TTC549 (cell line): ENCODE data around the gene POU1F1.
"Not testable (repeated sequence)": the region's sequence is repeated elsewhere in the genome, so short reads cannot be mapped to it uniquely, and the experiment has no call there.

Source experiments
- FAIRE-seq: peaks from 2 replicates; lab custom pipeline; 2012; peaks lifted over from hg19 to GRCh38; lab: Jason Lieb, UNC

The POU1F1 gene

GRCh38 chr3:87276484-87276883 is at the start of gene POU1F1:
Gene POU1F1 (minus strand): TSS chr3:87276584. CDS start chr3:87276462, 122 bp downstream.
- FAIRE-seq = no peak

GRCh38 chr3:87324609-87325008 is 48.2 kb upstream of the POU1F1 start:
- no peak for FAIRE-seq

- FAIRE-seq = no peak
These were observed 44.6 kb upstream of the POU1F1 start for GRCh38 chr3:87320756-87321626.

GRCh38 chr3:87318617-87319021 is 42.2 kb upstream of the POU1F1 start:
- no peak for FAIRE-seq

- no peak for FAIRE-seq
These were observed 41.4 kb upstream of the POU1F1 start for GRCh38 chr3:87317779-87318178.

- no peak for FAIRE-seq
These were observed 37.3 kb upstream of the POU1F1 start for GRCh38 chr3:87313641-87314040.

GRCh38 chr3:87311309-87311708 is 34.9 kb upstream of the POU1F1 start:
- no peak for FAIRE-seq

GRCh38 chr3:87309601-87310000 is 33.2 kb upstream of the POU1F1 start:
- no peak for FAIRE-seq

- FAIRE-seq = no peak
These were observed 31.4 kb upstream of the POU1F1 start for GRCh38 chr3:87307805-87308204.

- no peak for FAIRE-seq
These were observed 29.1 kb upstream of the POU1F1 start for GRCh38 chr3:87305517-87305916.

- FAIRE-seq = not testable (repeated sequence)
These were observed 28.6 kb upstream of the POU1F1 start for GRCh38 chr3:87305031-87305430.

GRCh38 chr3:87298111-87298718 is 21.8 kb upstream of the POU1F1 start:
- FAIRE-seq = peak; percentile 94

- no peak for FAIRE-seq
These were observed 12.1 kb upstream of the POU1F1 start for GRCh38 chr3:87288446-87288845.

GRCh38 chr3:87287011-87287410 is 10.6 kb upstream of the POU1F1 start:
- no peak for FAIRE-seq

- FAIRE-seq = no peak
These were observed 3.6 kb downstream of the POU1F1 start for GRCh38 chr3:87272718-87273341.

GRCh38 chr3:87270908-87271700 is 5.3 kb downstream of the POU1F1 start:
- FAIRE-seq = no peak

- no peak for FAIRE-seq
These were observed 6.7 kb downstream of the POU1F1 start for GRCh38 chr3:87269723-87270122.

- FAIRE-seq = no peak
These were observed 7.7 kb downstream of the POU1F1 start for GRCh38 chr3:87268646-87269211.

- FAIRE-seq = no peak
These were observed 8.3 kb downstream of the POU1F1 start for GRCh38 chr3:87267953-87268645.

- no peak for FAIRE-seq
These were observed 14.5 kb downstream of the POU1F1 start for GRCh38 chr3:87261925-87262324.

- peak; percentile 83 for FAIRE-seq
These were observed 16.1 kb downstream of the POU1F1 start for GRCh38 chr3:87260270-87260669.
